IMR-90 (cell line): ENCODE measurements around the gene ZNF800. TPM values are rescaled to one million over a fixed set of nuclear protein-coding genes. Genes with fewer than 3 reads are reported as not detected.

Experiments used
- ATAC-seq: fragments of 200-7000 bp; cut with Tn5 transposase; 2 replicates; pipeline ENCODE4 v1.9.1; 2020; ENCODE audit warnings: low read depth, mild to moderate bottlenecking, moderate library complexity
- BruUV-seq: library from RNA; stranded (reverse); fragments of 400-500 nt; replicated peaks from 2 replicates; lab custom pipeline; 2021; lab: Mats Ljungman, UMichigan
- CTCF ChIA-PET: fragments of 300-600 bp; formaldehyde crosslinking; extraction: SDS; loops from one replicate; lab custom pipeline; 2021; ENCODE audit warnings: antibody characterized with exemption; lab: Yijun Ruan, JAX
- POLR2A ChIA-PET: fragments of 300-600 bp; sonication (Branson Sonifier 250); formaldehyde crosslinking; loops from one replicate; lab custom pipeline; 2022; ENCODE audit warnings: antibody characterized with exemption; ENCODE audit not compliant: unreplicated experiment; lab: Charles Lee
- DNase-seq: peaks from one replicate; pipeline ENCODE4 v3.0.0; 2013
- H2AFZ ChIP-seq: replicated peaks from 2 replicates; pipeline ENCODE3; 2013; ENCODE audit warnings: low read length, mild to moderate bottlenecking; ENCODE audit not compliant: poor library complexity
- H2AK5ac ChIP-seq: 2 replicates; pipeline ENCODE4 v1.6.1; 2013; ENCODE audit warnings: low read depth, low read length, inconsistent platforms
- H2AK9ac ChIP-seq: replicated peaks from 2 replicates; pipeline ENCODE3; 2013; ENCODE audit warnings: mild to moderate bottlenecking, low read depth, low read length, moderate library complexity; ENCODE audit not compliant: poor library complexity
- H2BK120ac ChIP-seq: 2 replicates; pipeline ENCODE4 v1.6.1; 2013; ENCODE audit warnings: low read depth, low read length, inconsistent platforms
- H2BK15ac ChIP-seq: 3 replicates; pipeline ENCODE4 v1.6.1; 2013; ENCODE audit warnings: low read depth, low read length, inconsistent platforms
- H2BK20ac ChIP-seq: 2 replicates; pipeline ENCODE4 v1.6.1; 2013; ENCODE audit warnings: low read depth, mild to moderate bottlenecking, inconsistent platforms, low read length, moderate library complexity
- H2BK5ac ChIP-seq: 2 replicates; pipeline ENCODE4 v1.6.1; 2013; ENCODE audit warnings: mild to moderate bottlenecking, low read depth, low read length, inconsistent platforms; ENCODE audit not compliant: poor library complexity, severe bottlenecking
- H3K14ac ChIP-seq: replicated peaks from 2 replicates; pipeline ENCODE4 v1.6.1; 2013; ENCODE audit warnings: low read depth, low read length, inconsistent platforms
- H3K18ac ChIP-seq: 2 replicates; pipeline ENCODE4 v1.6.1; 2013; ENCODE audit warnings: low read depth, low read length, control low read depth
- H3K23ac ChIP-seq: 2 replicates; pipeline ENCODE4 v1.6.1; 2013; ENCODE audit warnings: low read depth, low read length, inconsistent platforms
- H3K27ac ChIP-seq: 2 replicates; pipeline ENCODE4 v1.5.1; 2013; ENCODE audit warnings: mild to moderate bottlenecking, control low read depth, low read length; ENCODE audit not compliant: insufficient read depth
- H3K27me3 ChIP-seq: 2 replicates; pipeline ENCODE4 v1.6.1; 2013; ENCODE audit warnings: low read length; ENCODE audit not compliant: control insufficient read depth, insufficient read depth
- H3K36me3 ChIP-seq: 2 replicates; pipeline ENCODE4 v1.6.1; 2013; ENCODE audit warnings: low read length, mixed read lengths; ENCODE audit not compliant: control insufficient read depth, insufficient read depth
- H3K4ac ChIP-seq: 2 replicates; pipeline ENCODE4 v1.6.1; 2013; ENCODE audit warnings: low read depth, low read length, inconsistent platforms
- H3K4me1 ChIP-seq: 2 replicates; pipeline ENCODE4 v1.6.1; 2013; ENCODE audit warnings: low read length, mixed read lengths; ENCODE audit not compliant: control insufficient read depth, insufficient read depth
- H3K4me2 ChIP-seq: 2 replicates; pipeline ENCODE4 v1.6.1; 2013; ENCODE audit warnings: low read depth, mild to moderate bottlenecking, control low read depth, low read length, moderate library complexity
- H3K4me3 ChIP-seq: 2 replicates; pipeline ENCODE4 v1.5.1; 2013; ENCODE audit warnings: low read depth, mild to moderate bottlenecking, control low read depth, low read length, moderate library complexity; ENCODE audit not compliant: insufficient read depth
- H3K56ac ChIP-seq: 2 replicates; pipeline ENCODE4 v1.6.1; 2013; ENCODE audit warnings: low read length, inconsistent platforms; ENCODE audit not compliant: insufficient read depth; ENCODE audit errors: extremely low read depth
- H3K79me1 ChIP-seq, 2 experiments: 2 replicates each; pipeline ENCODE4 v1.6.1; 2013; ENCODE audit warnings: low read length in 2 of 2, inconsistent platforms in 1 of 2, low read depth in 1 of 2
- H3K9ac ChIP-seq: 2 replicates; pipeline ENCODE4 v1.6.1; 2013; ENCODE audit warnings: low read depth, low read length, control low read depth
- H3K9me1 ChIP-seq: 2 replicates; pipeline ENCODE4 v1.6.1; 2013; ENCODE audit warnings: low read length, inconsistent platforms; ENCODE audit not compliant: insufficient read depth
- H3K9me3 ChIP-seq: 2 replicates; pipeline ENCODE4 v1.6.1; 2013; ENCODE audit warnings: low read length; ENCODE audit not compliant: control insufficient read depth, insufficient read depth
- H4K20me1 ChIP-seq: 2 replicates; pipeline ENCODE4 v1.6.1; 2013; ENCODE audit warnings: low read length, inconsistent platforms; ENCODE audit not compliant: insufficient read depth
- H4K5ac ChIP-seq: 2 replicates; pipeline ENCODE4 v1.6.1; 2013; ENCODE audit warnings: mild to moderate bottlenecking, low read depth, low read length, control low read depth
- H4K8ac ChIP-seq, 2 experiments: 2 replicates each; pipeline ENCODE4 v1.6.1; 2013; ENCODE audit warnings: low read depth in 2 of 2, low read length in 2 of 2, control low read depth in 1 of 2, inconsistent platforms in 1 of 2
- H4K91ac ChIP-seq: 2 replicates; pipeline ENCODE4 v1.6.1; 2013; ENCODE audit warnings: low read depth, low read length, inconsistent platforms; ENCODE audit not compliant: insufficient read depth
- BHLHE40 ChIP-seq: fragments of 150-350 bp; IDR thresholded peaks from 2 replicates; pipeline ENCODE4 v1.6.1; 2016; ENCODE audit warnings: mild to moderate bottlenecking, low read depth, low read length
- CEBPB ChIP-seq: IDR thresholded peaks from 2 replicates; pipeline ENCODE4 v1.6.1; 2012; ENCODE audit warnings: low read depth, low read length, improper control_type of control experiment
- CHD1 ChIP-seq: IDR thresholded peaks from 2 replicates; pipeline ENCODE4 v1.6.1; 2012; ENCODE audit warnings: low read depth, low read length, improper control_type of control experiment
- CTCF ChIP-seq: conservative IDR thresholded peaks from 2 replicates; pipeline ENCODE4 v1.5.1; 2012; ENCODE audit warnings: mild to moderate bottlenecking, low read depth, low read length, improper control_type of control experiment
- FOS ChIP-seq: fragments of 150-350 bp; IDR thresholded peaks from 2 replicates; pipeline ENCODE4 v1.6.1; 2016; ENCODE audit warnings: low read depth, low read length
- MAFK ChIP-seq: IDR thresholded peaks from 2 replicates; pipeline ENCODE4 v1.6.1; 2012; ENCODE audit warnings: low read depth, low read length, improper control_type of control experiment
- MAZ ChIP-seq: IDR thresholded peaks from 2 replicates; pipeline ENCODE4 v1.6.1; 2012; ENCODE audit warnings: low read depth, mild to moderate bottlenecking, low read length, improper control_type of control experiment, moderate library complexity, borderline replicate concordance
- MXI1 ChIP-seq: IDR thresholded peaks from 2 replicates; pipeline ENCODE4 v1.6.1; 2012; ENCODE audit warnings: low read depth, mild to moderate bottlenecking, low read length, moderate library complexity, borderline replicate concordance
- NFE2L2 ChIP-seq: fragments of 150-350 bp; IDR thresholded peaks from 2 replicates; pipeline ENCODE4 v1.6.1; 2016; ENCODE audit warnings: low read depth, mild to moderate bottlenecking, low read length
- POLR2A ChIP-seq: IDR thresholded peaks from 2 replicates; pipeline ENCODE4 v1.6.1; 2012; ENCODE audit warnings: mild to moderate bottlenecking, low read depth, low read length
- RAD21 ChIP-seq: IDR thresholded peaks from 2 replicates; pipeline ENCODE4 v1.6.1; 2012; ENCODE audit warnings: low read length, improper control_type of control experiment
- RCOR1 ChIP-seq: IDR thresholded peaks from 2 replicates; pipeline ENCODE4 v1.6.1; 2012; ENCODE audit warnings: mild to moderate bottlenecking, low read length, improper control_type of control experiment; ENCODE audit not compliant: insufficient replicate concordance
- RFX5 ChIP-seq: IDR thresholded peaks from 2 replicates; pipeline ENCODE4 v1.8.0; 2012; ENCODE audit warnings: low read depth, mild to moderate bottlenecking, low read length, moderate library complexity
- SMC3 ChIP-seq: fragments of 150-350 bp; IDR thresholded peaks from 2 replicates; pipeline ENCODE4 v1.6.1; 2016; ENCODE audit warnings: low read depth, mild to moderate bottlenecking, antibody characterized with exemption, low read length, moderate library complexity
- USF2 ChIP-seq: fragments of 150-350 bp; IDR thresholded peaks from 2 replicates; pipeline ENCODE4 v1.6.1; 2017; ENCODE audit warnings: mild to moderate bottlenecking, antibody characterized with exemption, low read length, low read depth
- dilution Hi-C: fragments of 300-500 bp; cut with HindIII; formaldehyde crosslinking; loops from one replicate; pipeline ENCODE4 v1.14.3; 2018; ENCODE audit warnings: low sequenced_read_pairs; ENCODE audit not compliant: unreplicated experiment
- in situ Hi-C: fragments of 300-500 bp; cut with MboI; formaldehyde crosslinking; loops from 3 replicates; pipeline ENCODE4 v1.14.3; 2019; ENCODE audit warnings: low sequenced_read_pairs, inconsistent platforms, mixed read lengths
- intact Hi-C: fragments of 100-400 bp; cut with micrococcal nuclease; formaldehyde crosslinking; loops from 2 replicates; pipeline ENCODE4 v1.10.0; 2022
- polyA plus RNA-seq, 3 experiments: library from polyadenylated mRNA; depleted of rRNA; stranded (reverse); fragments of >200 nt; gene quantifications; 2 replicates each; pipeline ENCODE4 v1.2.3, GENCODE V29; 2012; ENCODE audit warnings: low replicate concordance in 1 of 3
- total RNA-seq: library from RNA; depleted of rRNA; stranded (reverse); fragments of >200 nt; gene quantifications from 2 replicates; pipeline ENCODE4 v1.2.3, GENCODE V29; 2012
- TF ChIP-seq, protein P1 (sequence below): fragments of 150-350 bp; IDR thresholded peaks from 2 replicates; pipeline ENCODE4 v1.6.1; 2016; ENCODE audit warnings: low read depth, mild to moderate bottlenecking, low read length, moderate library complexity, borderline replicate concordance

ZNF800 gene
- total and polyA plus RNA-seq, 2 of the 4 experiments (the other 2 are of a cell fraction), result 6.9 to 13.1 TPM

DNA sequence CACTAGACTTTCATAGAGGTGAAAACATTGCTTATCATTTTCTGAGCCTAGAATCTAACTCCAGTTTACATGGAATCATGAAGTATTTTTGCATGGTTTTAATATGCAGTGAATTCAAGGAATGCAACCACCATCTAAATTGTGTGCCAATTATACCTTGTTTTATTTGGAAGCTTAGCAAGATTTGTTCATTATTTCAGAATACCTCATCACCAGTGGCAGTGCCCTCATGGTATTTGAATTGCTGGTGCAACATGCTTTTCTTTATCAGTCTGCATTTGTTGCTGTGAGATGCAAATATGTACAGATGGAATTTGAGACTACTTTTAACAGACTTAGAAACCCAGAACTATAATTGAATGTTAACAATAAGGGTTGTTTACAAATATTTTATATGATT, 18.7 kb upstream of the ZNF800 start:
- H2BK15ac ChIP-seq, result no peak overlapping the region
- intact Hi-C loops (no loop called here), in situ Hi-C loops (no loop called here), dilution Hi-C loops (no loop called here)
- no peak overlapping the region for H4K8ac ChIP-seq
- no peak overlapping the region for H3K9ac ChIP-seq
- H3K9me3 ChIP-seq, result no peaks in the 10 kb centered on the region
- H3K36me3 ChIP-seq, result no peaks in the 10 kb centered on the region
- H3K23ac ChIP-seq, result no peak overlapping the region
- no peak overlapping the region for H3K14ac ChIP-seq
- no peaks in the 10 kb centered on the region for H3K9me1 ChIP-seq
- H4K20me1 ChIP-seq, result no peaks in the 10 kb centered on the region
- no peak overlapping the region for H4K5ac ChIP-seq
- no peak overlapping the region for H3K4me3 ChIP-seq
- CTCF ChIA-PET, result no interaction called here
- H2AK5ac ChIP-seq, result no peak overlapping the region
- H3K27ac ChIP-seq, result no peak overlapping the region
- H2AFZ ChIP-seq, result no peak overlapping the region
- no peaks in the 10 kb centered on the region for H3K79me1 ChIP-seq
- BruUV-seq, result no TSS peak
- POLR2A ChIA-PET, result no interaction called here
- H3K4me2 ChIP-seq, result no peak overlapping the region
- no peak for DNase-seq
- TF ChIP-seq MAZ, result no peak
- TF ChIP-seq FOS, result no peak
- TF ChIP-seq RCOR1, result no peak
- no peak for TF ChIP-seq BHLHE40
- TF ChIP-seq USF2, result no peak
- no peak for TF ChIP-seq POLR2A
- no peak for TF ChIP-seq RAD21
- no peak for TF ChIP-seq MXI1
- no peak for TF ChIP-seq NFE2L2
- no peak for TF ChIP-seq CHD1
- TF ChIP-seq, protein P1, sequence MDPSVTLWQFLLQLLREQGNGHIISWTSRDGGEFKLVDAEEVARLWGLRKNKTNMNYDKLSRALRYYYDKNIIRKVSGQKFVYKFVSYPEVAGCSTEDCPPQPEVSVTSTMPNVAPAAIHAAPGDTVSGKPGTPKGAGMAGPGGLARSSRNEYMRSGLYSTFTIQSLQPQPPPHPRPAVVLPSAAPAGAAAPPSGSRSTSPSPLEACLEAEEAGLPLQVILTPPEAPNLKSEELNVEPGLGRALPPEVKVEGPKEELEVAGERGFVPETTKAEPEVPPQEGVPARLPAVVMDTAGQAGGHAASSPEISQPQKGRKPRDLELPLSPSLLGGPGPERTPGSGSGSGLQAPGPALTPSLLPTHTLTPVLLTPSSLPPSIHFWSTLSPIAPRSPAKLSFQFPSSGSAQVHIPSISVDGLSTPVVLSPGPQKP, result no peak
- TF ChIP-seq MAFK, result no peak
- no peak for TF ChIP-seq CTCF
- no peak for TF ChIP-seq SMC3
- TF ChIP-seq CEBPB, result no peak
- TF ChIP-seq RFX5, result no peak
- H4K91ac ChIP-seq, result no peak overlapping the region
- peaks cover 2% of the 10 kb centered on the region; the same call in 1 of the 2 replicates for H3K27me3 ChIP-seq
- no peak for ATAC-seq
- H2BK120ac ChIP-seq, result no peak overlapping the region
- no peak overlapping the region for H2BK20ac ChIP-seq
- no peak overlapping the region for H2BK5ac ChIP-seq
- no peak overlapping the region for H2AK9ac ChIP-seq
- H3K18ac ChIP-seq, result no peak overlapping the region
- no peak overlapping the region for H3K4ac ChIP-seq
- H3K56ac ChIP-seq, result no peak overlapping the region
- no peaks in the 10 kb centered on the region for H3K4me1 ChIP-seq
